ENCODE data around the gene IL18R1. TPM values are rescaled to one million over a fixed set of nuclear protein-coding genes. Genes with fewer than 3 reads are reported as not detected.

IL18R1 gene
- total and polyA plus RNA-seq, 4 experiments from 2014 or later, result 9.5 to 18.4 (median 11.7) TPM

DNA sequence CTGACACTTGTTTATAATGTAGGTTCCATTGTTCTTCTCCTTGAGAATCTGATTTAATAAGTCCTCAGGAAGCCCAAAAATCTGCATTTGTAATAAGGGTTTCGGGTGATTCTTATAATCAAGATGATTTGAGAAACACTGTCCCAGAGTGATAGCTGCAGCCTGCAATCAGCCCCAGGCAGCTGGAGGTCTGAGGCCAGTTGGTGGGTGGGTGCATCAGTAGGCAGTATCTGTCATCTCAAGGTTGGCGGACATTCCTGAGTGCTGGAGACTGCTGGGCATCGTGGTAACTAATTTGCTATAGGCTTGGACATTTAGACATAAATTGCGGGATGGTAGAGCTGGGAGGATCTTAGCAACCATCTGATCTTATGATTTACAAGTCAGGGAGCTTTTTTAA is 64.7 kb downstream of the IL18R1 start:
- Mint-ChIP-seq H3K27ac (peak overlapping the region; percentile 6 to 93 (median 77)), H3K9me3 (peaks cover 0 to 2% (median 0%) of the 10 kb centered on the region in 8 donors), H3K4me1 (peaks cover 45 to 83% (median 65%) of the 10 kb centered on the region in 4 donors), H3K27me3 (no peaks in the 10 kb centered on the region), H3K36me3 (peaks cover 0 to 4% of the 10 kb centered on the region in 2 donors), H3K4me3 (peak overlapping the region; percentile 61 to 88 (median 80))
- H3K36me3 ChIP-seq (ENCODE audit: insufficient read depth, low read length), result no peaks in the 10 kb centered on the region
- CTCF ChIA-PET (ENCODE audit: partially characterized antibody), result interaction anchor here (1.1 to 1.4 kb wide), 3 partner anchors 10 to 400 kb away, joined by 3 to 6 read pairs (median 3); no protein-coding TSS in a partner anchor
- no peak overlapping the region for H3K27ac ChIP-seq (ENCODE audit: low read depth, low read length)
- POLR2A ChIA-PET (ENCODE audit: partially characterized antibody), result interaction anchor here (0.5 to 1.3 kb wide), 4 partner anchors 10 to 53 kb away, joined by 3 to 4 read pairs (median 4); no protein-coding TSS in a partner anchor
- intact Hi-C loops (cut with micrococcal nuclease), result no loop called here
- H3K9me3 ChIP-seq (ENCODE audit: control insufficient read depth in 1 of 2, low read length in 2 of 2), result no peaks in the 10 kb centered on the region
- H3K4me1 ChIP-seq (ENCODE audit: insufficient read depth, low read length), result peaks cover 80% of the 10 kb centered on the region
- H3K27me3 ChIP-seq (ENCODE audit: insufficient read depth, low read length), result no peaks in the 10 kb centered on the region
- DNase-seq, result no peak
- H3K4me3 ChIP-seq (ENCODE audit: low read length in 2 of 2), result no peak overlapping the region

DNA sequence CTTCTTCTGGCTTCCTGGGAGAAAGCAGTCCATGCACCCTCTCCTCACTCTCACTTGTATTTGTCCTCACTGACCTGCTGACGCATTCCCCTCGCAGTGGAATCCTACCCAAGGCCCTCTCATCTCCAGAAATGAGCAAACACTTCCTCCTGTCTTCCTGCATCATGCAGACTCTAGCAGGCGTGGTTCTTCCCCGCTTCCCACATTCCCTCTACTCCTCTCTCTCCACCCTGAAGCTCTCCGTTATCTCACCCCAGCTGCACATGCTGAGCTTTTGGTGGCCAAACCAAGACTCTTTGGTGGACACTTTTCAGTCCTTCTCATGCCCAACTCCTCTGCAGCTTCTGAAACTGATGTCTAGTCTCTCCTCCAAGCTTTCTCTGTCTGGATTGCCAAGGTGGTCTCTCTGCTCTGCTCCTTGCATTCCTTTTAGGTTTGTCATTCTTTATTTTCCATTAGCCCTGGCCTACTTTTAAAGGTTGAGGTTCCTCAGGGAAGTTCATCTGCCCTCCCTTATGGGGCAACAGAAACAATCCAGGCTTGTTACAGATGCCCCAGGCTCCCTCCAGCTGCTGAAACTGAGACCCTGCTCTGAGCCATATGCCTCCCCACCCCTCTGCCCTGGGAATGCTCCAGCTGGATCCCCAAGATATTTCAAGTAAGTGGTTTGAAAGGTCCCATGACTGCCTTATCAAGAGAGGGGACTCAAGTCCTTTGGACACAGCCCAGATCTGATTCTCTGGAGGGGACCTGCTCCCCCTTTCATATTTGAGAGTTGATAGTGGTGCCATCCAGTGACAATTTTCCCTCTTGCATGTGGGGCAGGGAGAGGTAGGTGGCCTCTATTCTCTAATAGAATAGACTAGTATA is 66.5 kb downstream of the IL18R1 start:
- Mint-ChIP-seq H3K36me3 (peaks cover 0 to 4% of the 10 kb centered on the region in 2 donors), H3K27me3 (no peaks in the 10 kb centered on the region), H3K9me3 (no peaks in the 10 kb centered on the region), H3K4me3 (peak overlapping the region; percentile 16 to 88 (median 79)), H3K4me1 (peaks cover 51 to 86% (median 69%) of the 10 kb centered on the region in 4 donors), H3K27ac (peak overlapping the region; percentile 6 to 90 (median 64))
- ChIA-PET CTCF (ENCODE audit: partially characterized antibody) (interaction anchor here (0.7 to 1.8 kb wide), 4 partner anchors 9 to 402 kb away, joined by 3 to 5 read pairs (median 4); no protein-coding TSS in a partner anchor), POLR2A (ENCODE audit: partially characterized antibody) (interaction anchor here (0.8 to 1.8 kb wide), 2 partner anchors 66 to 224 kb away, joined by 3 to 5 read pairs; partner anchors contain the start of gene IL18R1)
- peaks cover 73% of the 10 kb centered on the region for H3K4me1 ChIP-seq (ENCODE audit: insufficient read depth, low read length)
- H3K27me3 ChIP-seq (ENCODE audit: insufficient read depth, low read length), result no peaks in the 10 kb centered on the region
- DNase-seq, result no peak
- H3K4me3 ChIP-seq (ENCODE audit: low read length in 2 of 2), result peak overlapping the region in 1 of 2 donors; percentile 1
- H3K27ac ChIP-seq (ENCODE audit: low read depth, low read length), result no peak overlapping the region
- H3K36me3 ChIP-seq (ENCODE audit: insufficient read depth, low read length), result no peaks in the 10 kb centered on the region
- intact Hi-C loops (cut with micrococcal nuclease), result no loop called here
- no peaks in the 10 kb centered on the region for H3K9me3 ChIP-seq (ENCODE audit: control insufficient read depth in 1 of 2, low read length in 2 of 2)

DNA sequence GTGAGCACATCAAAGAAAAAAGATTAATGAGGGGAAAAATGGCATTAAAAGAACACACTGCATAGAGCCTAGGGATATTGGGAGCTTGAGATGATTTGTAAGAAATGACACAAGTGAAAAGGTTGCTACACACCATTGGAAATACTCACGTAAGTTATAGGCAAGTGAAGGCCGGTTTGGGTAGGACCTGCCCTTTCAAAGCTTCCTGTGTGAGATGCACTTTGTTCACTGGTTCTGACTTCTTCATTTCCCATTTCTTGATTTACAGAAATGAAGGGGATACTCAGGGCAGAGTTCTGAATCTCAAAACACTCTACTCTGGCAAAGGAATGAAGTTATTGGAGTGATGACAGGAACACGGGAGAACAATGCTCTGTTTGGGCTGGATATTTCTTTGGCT is 67.3 kb downstream of the IL18R1 start, which contains the start of gene IL18RAP:
TSS of gene IL18RAP (plus strand) at position 251 of the 400 bp plus-strand sequence. CDS start at position 369, 118 bp downstream.
- H3K9me3 Mint-ChIP-seq, result no peaks in the 10 kb centered on the region
- no peaks in the 10 kb centered on the region for H3K36me3 ChIP-seq (ENCODE audit: insufficient read depth, low read length)
- intact Hi-C loops (cut with micrococcal nuclease), result no loop called here
- H3K4me1 Mint-ChIP-seq, result peaks cover 43 to 85% (median 65%) of the 10 kb centered on the region in 4 donors
- H3K4me1 ChIP-seq (ENCODE audit: insufficient read depth, low read length), result peaks cover 65% of the 10 kb centered on the region
- peak within 1 kb of the TSS; percentile 32 to 90 (median 78) for H3K27ac Mint-ChIP-seq
- no peaks in the 10 kb centered on the region for H3K27me3 Mint-ChIP-seq
- no peaks in the 10 kb centered on the region for H3K36me3 Mint-ChIP-seq
- no peak within 1 kb of the TSS for H3K4me3 ChIP-seq (ENCODE audit: low read length in 2 of 2)
- H3K4me3 Mint-ChIP-seq, result peak within 1 kb of the TSS; percentile 16 to 88 (median 79)
- ChIA-PET CTCF (ENCODE audit: partially characterized antibody) (interaction anchor here (0.7 to 1.8 kb wide), 4 partner anchors 9 to 403 kb away, joined by 3 to 5 read pairs (median 4); no protein-coding TSS in a partner anchor), POLR2A (ENCODE audit: partially characterized antibody) (interaction anchor here (1.8 kb wide), 1 partner anchor 67 kb away, joined by 5 read pairs; the partner anchor contains the start of gene IL18R1)
- H3K27me3 ChIP-seq (ENCODE audit: insufficient read depth, low read length), result no peaks in the 10 kb centered on the region
- no peak within 1 kb of the TSS for H3K27ac ChIP-seq (ENCODE audit: low read depth, low read length)
- DNase-seq, result no peak
- no peaks in the 10 kb centered on the region for H3K9me3 ChIP-seq (ENCODE audit: control insufficient read depth in 1 of 2, low read length in 2 of 2)

DNA sequence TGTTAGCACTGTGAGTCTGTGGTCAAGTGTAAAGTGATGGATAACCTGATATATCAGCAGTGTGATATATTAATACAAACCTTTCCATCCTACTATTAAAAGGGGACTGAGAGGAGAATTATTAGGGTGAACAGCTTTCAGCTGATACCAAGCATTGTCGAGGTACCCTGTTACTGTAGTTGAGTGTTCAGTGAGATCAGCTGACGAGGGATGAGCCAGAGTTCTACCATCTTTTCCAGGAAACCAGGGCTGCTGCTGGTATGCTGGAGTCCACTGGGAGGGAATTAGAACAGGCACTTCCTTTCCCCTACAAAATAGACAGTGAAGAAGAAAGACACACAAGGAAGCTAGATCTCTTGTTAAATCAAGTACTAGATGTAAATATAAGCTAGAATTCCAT is 67.8 kb downstream of the IL18R1 start:
- Histone ChIP-seq H3K27me3 (ENCODE audit: insufficient read depth, low read length) (no peaks in the 10 kb centered on the region), H3K9me3 (ENCODE audit: control insufficient read depth in 1 of 2, low read length in 2 of 2) (no peaks in the 10 kb centered on the region), H3K4me3 (ENCODE audit: low read length in 2 of 2) (no peak overlapping the region), H3K27ac (ENCODE audit: low read depth, low read length) (no peak overlapping the region), H3K36me3 (ENCODE audit: insufficient read depth, low read length) (no peaks in the 10 kb centered on the region), H3K4me1 (ENCODE audit: insufficient read depth, low read length) (peaks cover 61% of the 10 kb centered on the region)
- POLR2A ChIA-PET (ENCODE audit: partially characterized antibody), result interaction anchor here (0.9 to 1.8 kb wide), 2 partner anchors 13 to 67 kb away, joined by 3 to 5 read pairs; partner anchors contain the start of gene IL18R1
- Mint-ChIP-seq H3K27ac (peak overlapping the region in 4 of 7 donors; percentile 32 to 80 (median 78)), H3K27me3 (no peaks in the 10 kb centered on the region), H3K9me3 (no peaks in the 10 kb centered on the region), H3K4me3 (peak overlapping the region in 7 of 8 donors; percentile 23 to 87 (median 77)), H3K36me3 (no peaks in the 10 kb centered on the region), H3K4me1 (peaks cover 42 to 85% (median 65%) of the 10 kb centered on the region in 4 donors)
- DNase-seq, result no peak
- intact Hi-C loops (cut with micrococcal nuclease), result no loop called here
- CTCF ChIA-PET (ENCODE audit: partially characterized antibody), result interaction anchor here (1.0 to 1.8 kb wide), 2 partner anchors 24 to 173 kb away, joined by 3 to 5 read pairs; no protein-coding TSS in a partner anchor

DNA sequence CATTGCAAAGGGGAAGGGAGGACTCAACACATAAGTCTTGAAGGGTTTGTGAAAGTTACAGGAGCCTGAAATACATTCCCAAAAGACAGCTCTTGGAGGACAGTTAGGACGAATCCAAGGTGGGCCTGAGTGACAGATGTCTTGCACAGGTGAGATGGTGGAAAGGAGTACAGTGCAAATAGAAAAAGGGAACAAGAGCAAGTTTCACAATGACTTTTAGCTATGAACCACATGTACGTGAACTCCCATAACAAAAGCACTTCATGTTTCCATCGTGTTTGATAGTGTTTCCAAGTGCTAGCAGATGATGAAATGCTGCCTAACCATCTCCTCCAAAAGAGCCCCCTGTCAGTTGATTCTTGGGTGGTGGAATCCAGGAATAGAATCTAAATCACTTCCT is 69.2 kb downstream of the IL18R1 start:
- Mint-ChIP-seq H3K4me3 (peak overlapping the region in 6 of 8 donors; percentile 15 to 56 (median 42)), H3K27ac (peak overlapping the region in 5 of 7 donors; percentile 5 to 80 (median 43)), H3K27me3 (no peaks in the 10 kb centered on the region), H3K36me3 (no peaks in the 10 kb centered on the region), H3K4me1 (peaks cover 41 to 84% (median 62%) of the 10 kb centered on the region in 4 donors), H3K9me3 (peaks cover 0 to 3% (median 0%) of the 10 kb centered on the region in 8 donors)
- no peaks in the 10 kb centered on the region for H3K9me3 ChIP-seq (ENCODE audit: control insufficient read depth in 1 of 2, low read length in 2 of 2)
- no peaks in the 10 kb centered on the region for H3K27me3 ChIP-seq (ENCODE audit: insufficient read depth, low read length)
- intact Hi-C loops (cut with micrococcal nuclease), result loop anchor here (5.0 kb wide), 1 partner anchor 67 kb away; the partner anchor contains the start of gene IL18R1
- POLR2A ChIA-PET (ENCODE audit: partially characterized antibody), result interaction anchor here (1.5 kb wide), 1 partner anchor 9 kb away, joined by 4 read pairs; no protein-coding TSS in a partner anchor
- peaks cover 54% of the 10 kb centered on the region for H3K4me1 ChIP-seq (ENCODE audit: insufficient read depth, low read length)
- CTCF ChIA-PET (ENCODE audit: partially characterized antibody), result interaction anchor here (1.3 kb wide), 1 partner anchor 69 kb away, joined by 4 read pairs; the partner anchor contains the start of gene IL18R1
- DNase-seq, result no peak
- H3K36me3 ChIP-seq (ENCODE audit: insufficient read depth, low read length), result no peaks in the 10 kb centered on the region
- no peak overlapping the region for H3K27ac ChIP-seq (ENCODE audit: low read depth, low read length)
- H3K4me3 ChIP-seq (ENCODE audit: low read length in 2 of 2), result no peak overlapping the region

DNA sequence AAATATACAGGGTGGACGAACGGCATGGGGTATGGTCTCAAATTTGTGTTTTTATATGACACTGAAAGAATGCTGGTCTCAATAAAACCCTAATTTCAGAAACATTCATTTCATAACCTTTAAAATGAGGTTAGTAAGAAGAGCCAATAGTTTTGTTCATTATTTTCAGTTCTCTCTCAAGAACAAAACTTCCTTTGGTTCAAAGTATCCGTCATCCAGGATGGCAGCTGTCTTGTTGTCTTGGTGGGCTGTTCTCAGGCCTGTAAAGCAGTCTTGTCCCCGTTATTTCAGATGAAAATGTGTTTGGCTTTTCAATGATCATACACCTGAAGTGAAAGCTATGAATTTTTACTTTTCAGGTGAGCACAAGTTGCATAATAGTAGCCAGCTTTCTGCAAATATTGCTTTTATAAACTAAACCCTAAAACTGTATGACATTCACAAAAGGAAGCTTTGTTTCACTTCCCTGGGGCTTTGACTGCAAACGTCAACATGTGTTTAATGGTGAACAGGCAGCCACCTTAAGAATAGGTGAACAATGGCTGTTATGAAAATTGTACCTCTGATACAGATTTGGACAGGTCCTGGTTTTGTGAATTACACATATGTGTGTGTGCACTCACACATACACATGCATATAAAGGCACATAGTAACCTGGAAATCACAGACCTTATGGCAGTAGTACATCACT is 70.0 kb downstream of the IL18R1 start:
- intact Hi-C loops (cut with micrococcal nuclease), result loop anchor here (5.0 kb wide), 1 partner anchor 68 kb away; the partner anchor contains the start of gene IL18R1
- no peaks in the 10 kb centered on the region for H3K36me3 Mint-ChIP-seq
- no peak overlapping the region for H3K27ac ChIP-seq (ENCODE audit: low read depth, low read length)

More for the DNA sequence above, 70.0 kb downstream of the IL18R1 start:
- ChIA-PET POLR2A (ENCODE audit: partially characterized antibody) (interaction anchor here (1.5 kb wide), 1 partner anchor 8 kb away, joined by 4 read pairs; no protein-coding TSS in a partner anchor), CTCF (ENCODE audit: partially characterized antibody) (interaction anchor here (1.3 to 2.4 kb wide), 3 partner anchors 18 to 185 kb away, joined by 4 to 12 read pairs (median 4); partner anchors contain the start of gene IL18R1)
- no peak for DNase-seq
- Histone ChIP-seq H3K4me1 (ENCODE audit: insufficient read depth, low read length) (peaks cover 46% of the 10 kb centered on the region), H3K9me3 (ENCODE audit: control insufficient read depth in 1 of 2, low read length in 2 of 2) (no peaks in the 10 kb centered on the region), H3K27me3 (ENCODE audit: insufficient read depth, low read length) (no peaks in the 10 kb centered on the region), H3K36me3 (ENCODE audit: insufficient read depth, low read length) (no peaks in the 10 kb centered on the region), H3K4me3 (ENCODE audit: low read length in 2 of 2) (no peak overlapping the region)
- Mint-ChIP-seq H3K9me3 (peaks cover 0 to 3% (median 0%) of the 10 kb centered on the region in 8 donors), H3K27ac (peak overlapping the region in 5 of 7 donors; percentile 19 to 86 (median 59)), H3K4me1 (peaks cover 36 to 84% (median 60%) of the 10 kb centered on the region in 4 donors), H3K4me3 (peak overlapping the region in 5 of 8 donors; percentile 38 to 69 (median 48)), H3K27me3 (no peaks in the 10 kb centered on the region)
